Astrocyte of the cerebellum (primary cell): ENCODE results near the gene MAGI1.
"Not testable (repeated sequence)": the region's sequence is repeated elsewhere in the genome, so short reads cannot be mapped to it uniquely, and the experiment has no call there.

Experiments used
- DNase-seq: peaks from one replicate; pipeline ENCODE4 v3.0.0-alpha.2; 2011; ENCODE audit warnings: low read depth
- H3K4me3 ChIP-seq: 2 replicates; pipeline ENCODE4 v1.5.1; 2011; ENCODE audit warnings: mild to moderate bottlenecking, low read depth, low read length, moderate library complexity
- in situ Hi-C: cut with HindIII; loops from 2 replicates; pipeline ENCODE4 v1.10.0; 2017; ENCODE audit warnings: low sequenced_read_pairs
- TF ChIP-seq, protein P1 (sequence below): IDR thresholded peaks from 2 replicates; pipeline ENCODE4 v1.5.1; 2012; ENCODE audit warnings: low read length, low read depth, moderate library complexity, mild to moderate bottlenecking; ENCODE audit errors: missing control alignments

Gene MAGI1

DNA sequence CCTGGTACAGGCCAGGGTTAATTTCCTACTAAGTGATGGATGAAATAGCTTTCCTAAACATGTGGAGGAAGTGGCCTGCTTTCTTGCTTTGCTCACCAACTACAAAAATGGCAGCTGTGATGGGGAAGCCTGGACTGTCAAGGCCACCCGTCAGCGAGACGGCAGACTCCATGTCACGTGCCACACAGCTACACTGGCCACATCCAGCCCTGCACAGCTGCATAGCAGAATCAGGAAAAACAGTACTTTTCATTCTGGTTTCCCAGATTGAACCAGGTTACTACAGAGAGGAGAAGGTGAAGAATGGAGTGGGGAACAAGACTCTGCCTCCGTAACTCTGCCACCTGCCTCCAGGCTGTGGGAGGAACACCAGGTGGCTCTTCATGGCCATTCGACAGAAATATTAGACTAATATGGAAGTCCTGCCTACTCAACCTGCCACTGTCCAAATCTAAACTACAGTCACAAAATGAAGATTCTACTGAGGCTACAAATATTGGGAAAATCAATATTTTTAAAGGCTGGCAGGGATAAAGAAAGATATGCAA, 174.3 kb downstream of the MAGI1 start:
- in situ Hi-C loops: no loop called here
- no peak overlapping the region for H3K4me3 ChIP-seq
- DNase-seq: no peak
- TF ChIP-seq, protein P1, sequence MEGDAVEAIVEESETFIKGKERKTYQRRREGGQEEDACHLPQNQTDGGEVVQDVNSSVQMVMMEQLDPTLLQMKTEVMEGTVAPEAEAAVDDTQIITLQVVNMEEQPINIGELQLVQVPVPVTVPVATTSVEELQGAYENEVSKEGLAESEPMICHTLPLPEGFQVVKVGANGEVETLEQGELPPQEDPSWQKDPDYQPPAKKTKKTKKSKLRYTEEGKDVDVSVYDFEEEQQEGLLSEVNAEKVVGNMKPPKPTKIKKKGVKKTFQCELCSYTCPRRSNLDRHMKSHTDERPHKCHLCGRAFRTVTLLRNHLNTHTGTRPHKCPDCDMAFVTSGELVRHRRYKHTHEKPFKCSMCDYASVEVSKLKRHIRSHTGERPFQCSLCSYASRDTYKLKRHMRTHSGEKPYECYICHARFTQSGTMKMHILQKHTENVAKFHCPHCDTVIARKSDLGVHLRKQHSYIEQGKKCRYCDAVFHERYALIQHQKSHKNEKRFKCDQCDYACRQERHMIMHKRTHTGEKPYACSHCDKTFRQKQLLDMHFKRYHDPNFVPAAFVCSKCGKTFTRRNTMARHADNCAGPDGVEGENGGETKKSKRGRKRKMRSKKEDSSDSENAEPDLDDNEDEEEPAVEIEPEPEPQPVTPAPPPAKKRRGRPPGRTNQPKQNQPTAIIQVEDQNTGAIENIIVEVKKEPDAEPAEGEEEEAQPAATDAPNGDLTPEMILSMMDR: no peak

- in situ Hi-C loops: no loop called here
- DNase-seq: no peak
- H3K4me3 ChIP-seq: no peak overlapping the region
- TF ChIP-seq, protein P1: no peak
Measured at GRCh38 chr3:65861718-65862117, 177.0 kb downstream of the MAGI1 start.

DNA sequence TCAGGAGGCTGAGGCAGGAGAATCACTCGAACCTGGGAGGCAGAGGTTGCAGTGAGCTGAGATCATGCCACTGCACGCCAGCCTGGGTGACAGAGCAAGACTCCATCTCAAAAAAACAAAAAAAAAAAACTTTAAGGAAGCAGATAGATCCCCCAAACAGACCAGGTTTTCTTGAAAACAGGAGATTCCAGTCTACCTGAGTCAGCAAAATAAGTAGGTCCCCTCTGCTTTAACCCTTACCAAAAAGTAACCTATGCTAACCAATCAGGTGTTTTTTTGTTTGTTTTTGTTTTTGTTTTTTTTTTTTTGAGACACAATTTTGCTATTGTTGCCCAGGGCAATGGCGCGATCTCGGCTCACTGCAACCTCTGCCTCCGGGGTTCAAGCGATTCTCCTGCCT, 179.1 kb downstream of the MAGI1 start:
- DNase-seq, in situ Hi-C loops, H3K4me3 ChIP-seq: not testable (repeated sequence)

GRCh38 chr3:65858749-65859148, 180.0 kb downstream of the MAGI1 start:
- DNase-seq: no peak
- in situ Hi-C loops: no loop called here
- no peak overlapping the region for H3K4me3 ChIP-seq
- TF ChIP-seq, protein P1: no peak

GRCh38 chr3:65857327-65857726, 181.4 kb downstream of the MAGI1 start:
- DNase-seq: no peak
- TF ChIP-seq, protein P1: no peak
- in situ Hi-C loops: no loop called here
- H3K4me3 ChIP-seq: no peak overlapping the region

DNA sequence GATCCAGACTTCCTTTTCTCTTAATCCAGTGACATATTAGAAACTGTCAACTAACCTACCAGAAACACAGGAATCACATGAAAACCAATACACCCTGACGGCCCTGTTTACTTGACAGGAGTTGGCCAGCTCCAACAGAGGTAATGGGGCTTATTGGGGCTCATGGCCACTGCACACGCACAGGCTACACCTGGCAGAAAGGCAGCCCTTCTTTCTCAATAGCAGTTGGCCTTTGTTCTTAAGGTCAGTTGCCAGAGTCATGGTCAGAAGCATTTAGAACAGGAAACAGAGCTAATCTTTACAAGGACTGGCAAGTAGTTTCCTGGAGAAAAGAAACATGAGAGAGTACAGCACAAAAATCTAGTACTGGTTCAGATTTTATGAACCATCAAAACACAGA, 181.8 kb downstream of the MAGI1 start:
- no peak overlapping the region for H3K4me3 ChIP-seq
- in situ Hi-C loops: no loop called here
- TF ChIP-seq, protein P1: no peak
- no peak for DNase-seq

GRCh38 chr3:65855370-65856100, 183.2 kb downstream of the MAGI1 start:
- no peak overlapping the region for H3K4me3 ChIP-seq
- TF ChIP-seq, protein P1: no peak
- no peak for DNase-seq
- in situ Hi-C loops: no loop called here
